Neuronal stem cell (in vitro differentiated cells): Measurements from ENCODE around the gene PACS1.
"Not testable (repeated sequence)": the region's sequence is repeated elsewhere in the genome, so short reads cannot be mapped to it uniquely, and the experiment has no call there.

Source experiments
- DNase-seq: peaks from one replicate; pipeline ENCODE4 v3.0.0-alpha.2; 2013; ENCODE audit warnings: low spot score
- H2AFZ ChIP-seq: one replicate; pipeline ENCODE4 v1.6.1; 2013; ENCODE audit warnings: mild to moderate bottlenecking, low read length, inconsistent platforms
- H2AK5ac ChIP-seq: 2 replicates; pipeline ENCODE4 v1.6.1; 2013; ENCODE audit warnings: low read depth, mild to moderate bottlenecking, inconsistent platforms, low read length, moderate library complexity, mixed read lengths
- H2BK120ac ChIP-seq: 2 replicates; pipeline ENCODE4 v1.6.1; 2013; ENCODE audit warnings: low read depth, mild to moderate bottlenecking, inconsistent platforms, low read length, moderate library complexity, mixed read lengths
- H2BK12ac ChIP-seq: one replicate; pipeline ENCODE4 v1.6.1; 2013; ENCODE audit warnings: low read length, inconsistent platforms
- H2BK15ac ChIP-seq: 2 replicates; pipeline ENCODE4 v1.6.1; 2013; ENCODE audit warnings: mild to moderate bottlenecking, low read length, inconsistent platforms, mixed read lengths
- H2BK5ac ChIP-seq: one replicate; pipeline ENCODE4 v1.6.1; 2013; ENCODE audit warnings: inconsistent platforms, mild to moderate bottlenecking, low read length, moderate library complexity
- H3K14ac ChIP-seq: one replicate; pipeline ENCODE4 v1.6.1; 2013; ENCODE audit warnings: low read length, inconsistent platforms
- H3K18ac ChIP-seq: 2 replicates; pipeline ENCODE4 v1.6.1; 2013; ENCODE audit warnings: low read length, inconsistent platforms
- H3K23ac ChIP-seq: 2 replicates; pipeline ENCODE4 v1.6.1; 2013; ENCODE audit warnings: low read depth, mild to moderate bottlenecking, mixed read lengths, low read length, inconsistent platforms; ENCODE audit not compliant: poor library complexity
- H3K27ac ChIP-seq: replicated peaks from 3 replicates; pipeline ENCODE4 v1.5.1; 2013; ENCODE audit warnings: low read length, inconsistent platforms
- H3K27me3 ChIP-seq, 3 experiments: 2 replicates each; pipeline ENCODE4 v1.6.1; 2013; ENCODE audit warnings: low read length in 3 of 3, mild to moderate bottlenecking in 2 of 3, inconsistent platforms in 1 of 3, low read depth in 1 of 3, mixed read lengths in 1 of 3, moderate library complexity in 1 of 3; ENCODE audit not compliant: control insufficient read depth in 3 of 3, insufficient read depth in 3 of 3
- H3K36me3 ChIP-seq, 2 donors: replicated peaks in 1 of 2; 2 replicates each; pipeline ENCODE4 v1.6.1; 2013; ENCODE audit warnings: low read length in 2 of 2; ENCODE audit not compliant: control insufficient read depth in 2 of 2, insufficient read depth in 2 of 2
- H3K4ac ChIP-seq: 2 replicates; pipeline ENCODE4 v1.6.1; 2013; ENCODE audit warnings: inconsistent platforms, mild to moderate bottlenecking, low read length, moderate library complexity
- H3K4me1 ChIP-seq, 2 donors: 1 replicate in 1 of 2; 2 replicates in 1 of 2; pipeline ENCODE4 v1.6.1; 2013; ENCODE audit warnings: low read length in 2 of 2, low read depth in 1 of 2; ENCODE audit not compliant: control insufficient read depth in 2 of 2, insufficient read depth in 1 of 2
- H3K4me2 ChIP-seq: one replicate; pipeline ENCODE4 v1.6.1; 2013; ENCODE audit warnings: mild to moderate bottlenecking, low read length, inconsistent platforms; ENCODE audit not compliant: insufficient read depth, poor library complexity, severe bottlenecking
- H3K4me3 ChIP-seq, 2 donors: 2 replicates each; pipeline ENCODE4 v1.5.1; 2013; ENCODE audit warnings: low read length in 2 of 2, mild to moderate bottlenecking in 2 of 2, inconsistent platforms in 1 of 2, moderate library complexity in 1 of 2
- H3K79me1 ChIP-seq: one replicate; pipeline ENCODE4 v1.6.1; 2013; ENCODE audit warnings: low read depth, mild to moderate bottlenecking, inconsistent platforms, low read length, moderate library complexity
- H3K9ac ChIP-seq: one replicate; pipeline ENCODE4 v1.6.1; 2013; ENCODE audit warnings: mild to moderate bottlenecking, low read depth, low read length, inconsistent platforms; ENCODE audit not compliant: poor library complexity
- H3K9me3 ChIP-seq, 2 donors: replicated peaks in 1 of 2; 2 replicates each; pipeline versions ENCODE3 to v1.6.1; 2013; ENCODE audit warnings: low read length in 2 of 2, mild to moderate bottlenecking in 2 of 2, inconsistent platforms in 1 of 2, low read depth in 1 of 2, mixed read lengths in 1 of 2, moderate library complexity in 1 of 2; ENCODE audit not compliant: control insufficient read depth in 2 of 2, insufficient read depth in 1 of 2
- H4K8ac ChIP-seq: one replicate; pipeline ENCODE4 v1.6.1; 2013; ENCODE audit warnings: low read depth, mild to moderate bottlenecking, inconsistent platforms, low read length, moderate library complexity
- H4K91ac ChIP-seq: one replicate; pipeline ENCODE4 v1.6.1; 2013; ENCODE audit warnings: low read length, low read depth, mild to moderate bottlenecking, inconsistent platforms; ENCODE audit not compliant: poor library complexity
- WGBS, 2 donors: extraction: QIAGEN DNeasy Blood & Tissue Kit; methylation state at CpG; one replicate each; pipeline ENCODE4 v1.1.7; 2013; ENCODE audit warnings: missing lambda C conversion rate in 2 of 2, mixed read lengths in 1 of 2; ENCODE audit not compliant: insufficient read length in 2 of 2, insufficient replicate concordance in 1 of 2; ENCODE audit errors: extremely low coverage in 2 of 2; 5-methylcytosine and 5-hydroxymethylcytosine counted together

Gene PACS1

GRCh38 chr11:66075273-66075672 is 5.2 kb downstream of the PACS1 start:
- no peaks in the 10 kb centered on the region for H3K79me1 ChIP-seq
- H3K9me3 ChIP-seq = no peaks in the 10 kb centered on the region
- H2BK120ac ChIP-seq = no peak overlapping the region
- H2AK5ac ChIP-seq = no peak overlapping the region
- H3K4me1 ChIP-seq = peaks cover 2 to 6% of the 10 kb centered on the region in 2 donors
- H3K27me3 ChIP-seq = no peaks in the 10 kb centered on the region
- H2BK15ac ChIP-seq = no peak overlapping the region
- peaks cover 2 to 35% of the 10 kb centered on the region in 2 donors for H3K36me3 ChIP-seq
- no peak overlapping the region for H3K4me2 ChIP-seq
- no peak overlapping the region for H3K4me3 ChIP-seq
- no peak for DNase-seq
- H3K27ac ChIP-seq = no peak overlapping the region
- no peak overlapping the region for H4K8ac ChIP-seq
- H3K23ac ChIP-seq = no peak overlapping the region
- no peak overlapping the region for H3K14ac ChIP-seq
- no peak overlapping the region for H2BK5ac ChIP-seq
- no peak overlapping the region for H3K9ac ChIP-seq
- no peak overlapping the region for H2BK12ac ChIP-seq
- no CpG with 5 or more reads among the region's 4 CpGs for WGBS, 2 donors
- H3K4ac ChIP-seq = no peak overlapping the region
- H4K91ac ChIP-seq = no peak overlapping the region
- H3K18ac ChIP-seq = no peak overlapping the region
- H2AFZ ChIP-seq = no peak overlapping the region

DNA sequence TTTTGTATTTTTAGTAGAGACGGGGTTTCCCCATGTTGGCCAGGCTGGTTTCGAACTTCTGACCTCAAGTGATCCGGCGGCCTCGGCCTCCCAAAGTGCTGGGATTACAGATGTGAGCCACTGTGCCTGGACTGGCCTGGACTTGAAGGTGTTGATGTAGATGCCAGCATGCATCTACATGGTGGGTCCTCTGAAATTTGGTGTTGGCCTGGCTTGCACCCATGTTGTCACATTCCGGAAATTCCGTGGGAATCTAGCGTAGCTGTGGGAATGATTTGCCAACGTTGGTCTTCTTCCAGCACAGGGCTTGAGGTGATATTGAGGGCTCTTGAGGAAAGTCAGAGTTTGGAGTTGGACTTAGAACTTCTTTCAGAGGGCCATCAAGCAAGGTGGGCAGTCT is 6.5 kb downstream of the PACS1 start:
- H3K4ac ChIP-seq = no peak overlapping the region
- H3K14ac ChIP-seq = no peak overlapping the region
- no peak overlapping the region for H3K18ac ChIP-seq
- H2AK5ac ChIP-seq = no peak overlapping the region
- H2BK5ac ChIP-seq = no peak overlapping the region
- H3K9me3 ChIP-seq = no peaks in the 10 kb centered on the region
- no peak overlapping the region for H2AFZ ChIP-seq
- H2BK12ac ChIP-seq = no peak overlapping the region
- no peak overlapping the region for H3K23ac ChIP-seq
- H4K8ac ChIP-seq = peak overlapping the region; percentile 48
- H3K4me2 ChIP-seq = no peak overlapping the region
- H3K79me1 ChIP-seq = no peaks in the 10 kb centered on the region
- H3K27ac ChIP-seq = no peak overlapping the region
- no peak overlapping the region for H4K91ac ChIP-seq
- H3K9ac ChIP-seq = no peak overlapping the region
- H3K4me3 ChIP-seq = no peak overlapping the region
- H2BK15ac ChIP-seq = no peak overlapping the region
- peaks cover 2 to 35% of the 10 kb centered on the region in 2 donors for H3K36me3 ChIP-seq
- no peaks in the 10 kb centered on the region for H3K27me3 ChIP-seq
- DNase-seq = no peak
- no CpG with 5 or more reads among the region's 9 CpGs for WGBS, 2 donors
- H3K4me1 ChIP-seq = peaks cover under 1 to 2% of the 10 kb centered on the region in 2 donors
- H2BK120ac ChIP-seq = no peak overlapping the region

GRCh38 chr11:66077927-66078326 is 7.9 kb downstream of the PACS1 start:
- H2BK120ac ChIP-seq = no peak overlapping the region
- DNase-seq = no peak
- H3K79me1 ChIP-seq = no peaks in the 10 kb centered on the region
- H3K18ac ChIP-seq = no peak overlapping the region
- no peak overlapping the region for H2AK5ac ChIP-seq
- H3K4ac ChIP-seq = no peak overlapping the region
- no peak overlapping the region for H4K8ac ChIP-seq
- H3K9me3 ChIP-seq = no peaks in the 10 kb centered on the region
- H3K14ac ChIP-seq = no peak overlapping the region
- H3K4me2 ChIP-seq = no peak overlapping the region
- no peak overlapping the region for H2BK12ac ChIP-seq
- H3K27me3 ChIP-seq = no peaks in the 10 kb centered on the region
- no peak overlapping the region for H2BK5ac ChIP-seq
- peaks cover 0 to 2% of the 10 kb centered on the region in 2 donors for H3K4me1 ChIP-seq
- no peak overlapping the region for H2BK15ac ChIP-seq
- H3K9ac ChIP-seq = no peak overlapping the region
- WGBS, 2 donors = no CpG with 5 or more reads among the region's 3 CpGs
- no peak overlapping the region for H2AFZ ChIP-seq
- no peak overlapping the region for H3K23ac ChIP-seq
- no peak overlapping the region for H4K91ac ChIP-seq
- H3K4me3 ChIP-seq = no peak overlapping the region
- peaks cover 2 to 26% of the 10 kb centered on the region in 2 donors for H3K36me3 ChIP-seq
- H3K27ac ChIP-seq = no peak overlapping the region

- DNase-seq, H3K18ac ChIP-seq, H2AFZ ChIP-seq, H4K8ac ChIP-seq, H2BK120ac ChIP-seq, H3K4me2 ChIP-seq, H3K4me3 ChIP-seq, H2BK5ac ChIP-seq, H3K9me3 ChIP-seq, H3K27ac ChIP-seq, H3K23ac ChIP-seq, H2AK5ac ChIP-seq, H3K79me1 ChIP-seq, H3K9ac ChIP-seq, H4K91ac ChIP-seq, H3K27me3 ChIP-seq, H2BK12ac ChIP-seq, H2BK15ac ChIP-seq, H3K4me1 ChIP-seq, H3K14ac ChIP-seq, H3K4ac ChIP-seq: not testable (repeated sequence)
- no CpG with 5 or more reads among the region's 7 CpGs for WGBS, 2 donors
- H3K36me3 ChIP-seq = peaks cover 2 to 21% of the 10 kb centered on the region in 2 donors
Measured at GRCh38 chr11:66078949-66079348, 8.9 kb downstream of the PACS1 start.
